RWPE1 (cell line): ENCODE measurements around the gene AP4B1.

Experiments
- CTCF ChIA-PET: fragments of 350-600 bp; sonication (Branson Sonifier 250); formaldehyde crosslinking; extraction: SDS; loops from one replicate; lab custom pipeline; 2021; lab: Yijun Ruan, JAX
- POLR2A ChIA-PET: fragments of 400-600 bp; formaldehyde crosslinking; extraction: SDS; loops from one replicate; lab custom pipeline; 2020; ENCODE audit warnings: antibody characterized with exemption; ENCODE audit not compliant: low non-redundant PET; lab: Yijun Ruan, JAX
- DNase-seq: peaks from one replicate; pipeline ENCODE4 v3.0.0; 2012; ENCODE audit warnings: low spot score
- H3K27ac ChIP-seq: fragments of 450-650 bp; 2 replicates; pipeline ENCODE4 v1.5.1; 2017
- CTCF ChIP-seq: fragments of 450-650 bp; conservative IDR thresholded peaks from 2 replicates; pipeline ENCODE4 v1.5.1; 2017; ENCODE audit warnings: low read depth, mild to moderate bottlenecking

AP4B1 gene

DNA sequence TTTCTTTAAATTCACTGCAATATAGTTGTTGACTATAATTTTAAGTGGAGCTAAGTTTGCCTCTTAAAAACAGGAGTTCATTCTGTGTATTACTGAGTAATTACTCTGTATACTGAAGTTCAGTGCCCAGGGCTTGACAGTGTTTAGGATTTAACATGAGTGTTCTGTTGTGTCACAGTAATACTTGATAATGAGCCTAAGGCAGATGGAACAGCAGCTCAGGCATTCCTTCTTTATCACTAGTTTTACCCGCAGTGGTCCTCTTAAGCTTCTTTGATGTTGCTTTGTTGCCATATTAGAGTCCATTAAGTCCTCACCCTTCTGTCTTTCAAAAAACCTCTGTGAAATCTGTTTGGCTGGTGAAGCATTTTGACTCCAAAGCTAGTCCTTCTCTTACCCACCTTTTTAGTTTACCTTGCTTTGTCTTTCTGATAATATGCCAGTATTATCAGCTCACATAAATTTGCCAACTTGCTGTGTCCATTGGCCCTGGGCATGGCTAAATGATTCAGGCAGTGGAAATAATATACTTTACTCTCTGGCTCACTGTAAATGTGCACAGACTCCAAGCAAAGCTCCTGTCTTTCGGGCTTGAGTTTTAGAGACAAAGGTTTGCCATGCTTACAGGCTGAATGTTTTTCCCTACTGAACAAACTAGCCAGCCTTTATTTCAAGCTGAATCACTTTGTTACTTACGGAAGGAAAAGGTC, 42.2 kb upstream of the AP4B1 start:
- ChIA-PET CTCF (interaction anchor here (0.5 to 0.6 kb wide), 3 partner anchors 50 to 1134 kb away, joined by 4 to 7 read pairs (median 5); no protein-coding TSS in a partner anchor), POLR2A (no interaction called here)
- no peak for DNase-seq
- no peak overlapping the region for H3K27ac ChIP-seq
- no peak for TF ChIP-seq CTCF

- no peak overlapping the region for H3K27ac ChIP-seq
- no peak for DNase-seq
- TF ChIP-seq CTCF = no peak
- CTCF ChIA-PET = no interaction called here
- POLR2A ChIA-PET = no interaction called here
Observed at GRCh38 chr1:113946112-113946511, 41.5 kb upstream of the AP4B1 start.

- no peak for DNase-seq
- H3K27ac ChIP-seq = no peak overlapping the region
- TF ChIP-seq CTCF = no peak
- CTCF ChIA-PET = no interaction called here
- POLR2A ChIA-PET = no interaction called here
Observed at GRCh38 chr1:113945329-113945728, 40.7 kb upstream of the AP4B1 start.

DNA sequence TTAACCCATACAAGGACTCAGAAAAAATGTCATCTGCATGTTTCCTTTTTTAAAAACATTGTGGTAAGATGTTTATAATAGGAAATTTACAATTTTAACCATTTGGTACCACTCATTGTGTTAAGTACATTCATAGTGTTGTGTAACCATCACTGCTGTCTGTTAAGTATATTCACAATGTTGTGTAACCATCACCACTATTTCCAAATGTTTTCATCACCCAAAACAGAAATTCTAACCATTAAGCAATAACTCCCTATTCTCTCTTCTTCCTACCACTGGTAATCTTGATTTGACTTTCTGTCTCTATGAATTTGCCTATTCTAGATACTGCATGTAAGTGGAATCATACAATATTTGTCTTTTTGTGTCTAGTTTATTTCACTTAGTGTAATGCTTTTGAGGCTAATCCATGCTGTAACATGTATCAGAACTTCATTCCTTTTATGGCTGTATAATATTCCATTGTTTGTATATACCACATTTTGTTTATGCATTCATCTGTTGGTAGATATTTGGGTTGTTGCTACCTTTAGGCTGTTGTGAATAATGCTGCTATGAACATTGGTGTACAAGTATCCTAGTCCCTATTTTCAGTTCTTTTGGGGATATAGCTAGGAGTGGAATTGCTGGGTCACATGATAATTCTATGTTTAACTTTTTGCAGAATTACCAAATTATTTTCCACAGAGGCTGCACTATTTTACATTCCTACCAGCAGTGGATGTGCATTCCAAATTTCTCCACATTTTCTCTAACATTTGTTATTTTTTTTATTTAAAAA, 38.6 kb upstream of the AP4B1 start:
- no peak for DNase-seq
- no peak for TF ChIP-seq CTCF
- H3K27ac ChIP-seq = no peak overlapping the region
- POLR2A ChIA-PET = no interaction called here
- CTCF ChIA-PET = interaction anchor here (0.9 kb wide), 1 partner anchor 77 kb away, joined by 3 read pairs; no protein-coding TSS in a partner anchor

DNA sequence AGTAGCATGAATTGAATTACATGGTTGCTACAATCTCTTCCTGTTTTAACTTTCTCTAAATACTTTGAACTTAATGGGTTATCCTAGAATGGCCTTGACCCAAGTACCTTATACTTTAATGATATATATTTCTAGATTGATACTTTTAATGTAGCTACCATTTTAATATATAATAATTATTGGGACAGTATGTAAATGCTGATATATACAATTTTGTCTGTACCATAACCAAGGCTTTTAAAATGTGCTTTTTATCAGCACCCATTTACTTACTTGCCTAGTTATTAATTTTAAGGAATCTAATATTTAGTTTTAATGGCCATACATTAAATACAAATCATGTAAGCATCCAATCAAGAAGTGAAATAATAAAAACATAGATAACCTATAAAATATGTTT, 37.9 kb upstream of the AP4B1 start:
- CTCF ChIA-PET = interaction anchor here (0.9 kb wide), 1 partner anchor 78 kb away, joined by 3 read pairs; no protein-coding TSS in a partner anchor

GRCh38 chr1:113941245-113941559, 36.6 kb upstream of the AP4B1 start:
- H3K27ac ChIP-seq = no peak overlapping the region
- ChIA-PET CTCF (no interaction called here), POLR2A (interaction anchor here (0.6 kb wide), 1 partner anchor 1300 kb away, joined by 3 read pairs; no protein-coding TSS in a partner anchor)
- DNase-seq = no peak
- TF ChIP-seq CTCF = no peak

More for the DNA sequence above, 37.9 kb upstream of the AP4B1 start:
- H3K27ac ChIP-seq = no peak overlapping the region
- no peak for DNase-seq
- no peak for TF ChIP-seq CTCF
- POLR2A ChIA-PET = no interaction called here
